ENCODE measurements around the gene TESMIN. TPM values are rescaled to one million over a fixed set of nuclear protein-coding genes. Genes with fewer than 3 reads are reported as not detected.

TESMIN gene
- total and polyA plus RNA-seq, 2 of the 13 experiments (the other 11 are each of a cell fraction or from before 2014, with no cell fraction given): 0.15 to 0.45 TPM

GRCh38 chr11:68709062-68709461 lies 42.3 kb downstream of the TESMIN start (continued):
- no peak for TF ChIP-seq HMGXB4 (CRISPR knock-in tag; IDR thresholded peaks at IDR 0.05; ENCODE audit: borderline replicate concordance in 1 of 2, low read depth in 1 of 2)
- no peak for TF ChIP-seq ZNF10 (CRISPR knock-in tag; IDR thresholded peaks at IDR 0.05; ENCODE audit: borderline replicate concordance, low read depth)

GRCh38 chr11:68707527-68707926 lies 43.8 kb downstream of the TESMIN start:
- no peak overlapping the region for H2AFZ ChIP-seq (ENCODE audit: low read length)
- no peaks in the 10 kb centered on the region for H3K9me3 ChIP-seq (ENCODE audit: low read length)
- no peak overlapping the region for H3K27ac ChIP-seq (ENCODE audit: extremely low read length, insufficient read depth, low read length)
- no peak overlapping the region for H3K4me2 ChIP-seq (ENCODE audit: low read depth, low read length)
- intact Hi-C loops (cut with micrococcal nuclease; ENCODE audit: unreplicated experiment) (no loop called here), in situ Hi-C loops (cut with HindIII; ENCODE audit: extremely low pct_ligation_motif_present, low pct_unique_long_range_greater_than_20kb) (no loop called here)
- no peak for DNase-seq (ENCODE audit: low spot score)
- ChIA-PET CTCF (ENCODE audit: low intra/inter-chr PET ratio, low total read pairs) (no interaction called here), POLR2A (no interaction called here)
- FAIRE-seq: no peak
- H3K27me3 ChIP-seq (ENCODE audit: control insufficient read depth in 1 of 2, insufficient read depth in 2 of 2, low read length in 2 of 2): peaks cover 3 to 34% of the 10 kb centered on the region in 2 experiments; a peak in 3 of 5 replicates
- H4K20me1 ChIP-seq (ENCODE audit: insufficient read depth, low read length): no peaks in the 10 kb centered on the region
- ATAC-seq: no peak
- no peaks in the 10 kb centered on the region for H3K79me2 ChIP-seq (ENCODE audit: insufficient read depth, low read length)
- BruUV-seq (replicated peaks): no TSS peak
- no peak for TF ChIP-seq ZNF567 (CRISPR knock-in tag; IDR thresholded peaks at IDR 0.05; ENCODE audit: borderline replicate concordance)
- TF ChIP-seq ZNF124 (CRISPR knock-in tag; IDR thresholded peaks at IDR 0.05): no peak
- H3K4me1 ChIP-seq (ENCODE audit: insufficient read depth, low read length): no peaks in the 10 kb centered on the region
- no peak overlapping the region for H3K4me3 ChIP-seq (replicated peaks in 1 of 3; ENCODE audit: insufficient read depth in 1 of 3, low read depth in 2 of 3, low read length in 3 of 3)
- 73% methylated on average over 7 of the region's 7 CpGs for WGBS (ENCODE audit: low lambda C conversion rate)
- no peaks in the 10 kb centered on the region for H3K36me3 ChIP-seq (replicated peaks in 1 of 2; ENCODE audit: control insufficient read depth in 1 of 2, insufficient read depth in 2 of 2, low read length in 2 of 2)
- H3K9ac ChIP-seq (ENCODE audit: insufficient read depth, low read depth, low read length): no peak overlapping the region

- no TSS peak for BruUV-seq (replicated peaks)
- H3K4me1 ChIP-seq (ENCODE audit: insufficient read depth, low read length): no peaks in the 10 kb centered on the region
- H3K9me3 ChIP-seq (ENCODE audit: low read length): no peaks in the 10 kb centered on the region
- ATAC-seq: peak; percentile 68
- no peak overlapping the region for H3K4me2 ChIP-seq (ENCODE audit: low read depth, low read length)
- ChIA-PET CTCF (ENCODE audit: low intra/inter-chr PET ratio, low total read pairs) (no interaction called here), POLR2A (no interaction called here)
- H3K79me2 ChIP-seq (ENCODE audit: insufficient read depth, low read length): no peaks in the 10 kb centered on the region
- 2% methylated on average over 9 of the region's 16 CpGs for WGBS (ENCODE audit: low lambda C conversion rate)
- H3K27me3 ChIP-seq (ENCODE audit: control insufficient read depth in 1 of 2, insufficient read depth in 2 of 2, low read length in 2 of 2): peaks cover 2 to 18% of the 10 kb centered on the region in 2 experiments; a peak in 3 of 5 replicates
- H3K4me3 ChIP-seq (replicated peaks in 1 of 3; ENCODE audit: insufficient read depth in 1 of 3, low read depth in 2 of 3, low read length in 3 of 3): 0 out of 6 replicates have a peak overlapping the region, but pooled peaks of 1 of the 3 experiments have one; percentile 39
- no peaks in the 10 kb centered on the region for H3K36me3 ChIP-seq (replicated peaks in 1 of 2; ENCODE audit: control insufficient read depth in 1 of 2, insufficient read depth in 2 of 2, low read length in 2 of 2)
- H4K20me1 ChIP-seq (ENCODE audit: insufficient read depth, low read length): no peaks in the 10 kb centered on the region
- no peak for DNase-seq (ENCODE audit: low spot score)
- H2AFZ ChIP-seq (ENCODE audit: low read length): no peak overlapping the region
- H3K9ac ChIP-seq (ENCODE audit: insufficient read depth, low read depth, low read length): no peak overlapping the region
- in situ Hi-C loops (cut with HindIII; ENCODE audit: extremely low pct_ligation_motif_present, low pct_unique_long_range_greater_than_20kb) (no loop called here), intact Hi-C loops (cut with micrococcal nuclease; ENCODE audit: unreplicated experiment) (no loop called here)
- no peak for FAIRE-seq
- no peak overlapping the region for H3K27ac ChIP-seq (ENCODE audit: extremely low read length, insufficient read depth, low read length)
- TF ChIP-seq GFI1 (CRISPR knock-in tag; IDR thresholded peaks at IDR 0.05; ENCODE audit: borderline replicate concordance) (no peak), LCORL (IDR thresholded peaks at IDR 0.05) (no peak), LCORL (CRISPR knock-in tag; IDR thresholded peaks at IDR 0.05) (no peak), AFF4 (CRISPR knock-in tag; IDR thresholded peaks at IDR 0.05) (no peak), CTCF (CRISPR knock-in tag; IDR thresholded peaks at IDR 0.05) (0 out of 2 replicates have a peak, but pooled peaks have one; percentile 33)
Measured at GRCh38 chr11:68704887-68705286, 46.4 kb downstream of the TESMIN start.

All from HepG2 (cell line).